Raji (cell line): ENCODE measurements around the gene VTN.

Experiments used
- POLR2A ChIP-seq: IDR thresholded peaks from 2 replicates; pipeline ENCODE4 v1.6.1; 2011; ENCODE audit warnings: low read depth, low read length, control low read depth; ENCODE audit not compliant: insufficient read depth

Gene VTN, protein sequence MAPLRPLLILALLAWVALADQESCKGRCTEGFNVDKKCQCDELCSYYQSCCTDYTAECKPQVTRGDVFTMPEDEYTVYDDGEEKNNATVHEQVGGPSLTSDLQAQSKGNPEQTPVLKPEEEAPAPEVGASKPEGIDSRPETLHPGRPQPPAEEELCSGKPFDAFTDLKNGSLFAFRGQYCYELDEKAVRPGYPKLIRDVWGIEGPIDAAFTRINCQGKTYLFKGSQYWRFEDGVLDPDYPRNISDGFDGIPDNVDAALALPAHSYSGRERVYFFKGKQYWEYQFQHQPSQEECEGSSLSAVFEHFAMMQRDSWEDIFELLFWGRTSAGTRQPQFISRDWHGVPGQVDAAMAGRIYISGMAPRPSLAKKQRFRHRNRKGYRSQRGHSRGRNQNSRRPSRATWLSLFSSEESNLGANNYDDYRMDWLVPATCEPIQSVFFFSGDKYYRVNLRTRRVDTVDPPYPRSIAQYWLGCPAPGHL

DNA sequence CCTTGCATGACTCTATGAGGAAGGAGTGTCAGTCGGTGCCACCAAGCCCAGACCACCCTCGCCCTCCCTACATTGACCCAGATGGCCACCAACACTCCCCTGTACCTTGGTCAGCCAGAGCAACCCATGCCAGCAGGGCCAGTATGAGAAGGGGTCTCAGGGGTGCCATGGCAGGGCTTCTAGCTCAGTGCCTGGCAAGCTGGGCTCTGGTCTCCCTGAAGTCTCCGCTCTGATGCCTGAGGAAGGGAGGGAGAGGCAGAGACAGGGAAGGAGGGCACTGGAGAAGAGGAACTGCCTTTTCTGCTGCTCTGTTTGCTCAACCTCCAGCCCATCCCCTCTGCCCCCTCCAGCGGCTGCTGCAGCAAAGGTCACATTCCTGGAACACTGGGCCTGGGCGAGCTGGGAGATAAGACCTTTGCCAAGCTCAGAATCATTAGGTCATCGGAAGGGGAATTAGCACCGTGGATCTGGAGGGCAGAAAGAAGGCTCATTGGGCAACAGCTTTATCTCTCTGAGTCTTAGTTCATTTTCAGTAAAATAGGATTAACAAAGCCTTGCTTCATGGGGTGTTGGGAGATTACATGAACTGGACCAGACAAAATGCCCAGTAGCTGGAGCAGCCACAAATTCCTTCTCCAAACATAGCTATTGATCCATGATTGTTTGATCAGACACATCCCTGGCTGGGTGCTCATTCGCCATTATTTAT, at the start of gene VTN:
VTN (minus strand) TSS at position 273 of the 709 bp plus-strand sequence; CDS start at position 169, 104 bp downstream.
- TF ChIP-seq POLR2A, result no peak

DNA sequence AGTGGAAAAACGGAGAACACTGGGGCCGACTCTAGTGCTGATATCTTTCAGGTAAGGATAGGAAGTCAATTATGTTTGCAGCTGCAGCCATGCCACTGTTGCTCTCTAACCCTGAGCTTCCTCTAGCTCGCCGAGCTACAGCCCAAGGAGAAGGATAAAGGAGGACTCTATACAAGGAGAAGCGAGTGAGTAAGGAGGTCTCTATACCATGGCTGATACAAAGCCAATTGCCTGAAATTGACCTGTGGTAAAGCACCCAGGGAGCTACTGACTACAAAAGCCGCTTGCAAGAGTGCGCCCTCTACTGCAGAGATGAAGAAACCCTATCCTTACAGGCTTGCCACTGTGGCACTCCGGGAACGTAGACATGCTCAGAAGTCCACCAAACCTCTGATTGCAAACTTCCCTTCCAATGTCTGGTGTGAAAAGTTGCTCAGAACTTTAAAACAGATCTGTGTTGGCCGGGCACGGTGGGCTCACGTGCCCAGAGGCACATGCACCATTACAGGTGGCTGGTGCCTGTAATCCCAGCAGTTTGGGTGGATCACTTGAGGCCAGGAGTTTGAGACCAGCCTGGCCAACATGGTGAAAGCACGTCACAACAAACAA, 46.7 kb upstream of the VTN start:
- no peak for TF ChIP-seq POLR2A

DNA sequence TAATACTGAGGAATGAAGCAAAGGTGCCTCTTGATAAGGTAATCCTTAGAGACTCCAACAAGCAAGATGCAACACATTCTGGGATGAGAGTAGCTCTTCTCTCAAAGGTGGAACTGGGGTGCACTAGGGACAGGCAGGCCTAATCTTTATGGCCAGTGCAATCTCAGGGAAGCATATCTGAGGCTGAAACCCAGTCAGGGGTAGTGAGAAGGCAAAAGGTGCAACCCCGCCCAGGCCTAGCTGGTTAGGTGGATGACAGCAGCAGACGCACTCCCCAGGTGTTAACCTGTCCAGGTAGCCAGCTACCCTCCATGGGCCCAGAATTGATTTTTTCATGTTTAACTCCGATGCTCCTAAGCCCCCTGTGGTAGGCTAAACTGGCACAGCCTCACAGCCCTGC, 45.8 kb upstream of the VTN start:
- no peak for TF ChIP-seq POLR2A

DNA sequence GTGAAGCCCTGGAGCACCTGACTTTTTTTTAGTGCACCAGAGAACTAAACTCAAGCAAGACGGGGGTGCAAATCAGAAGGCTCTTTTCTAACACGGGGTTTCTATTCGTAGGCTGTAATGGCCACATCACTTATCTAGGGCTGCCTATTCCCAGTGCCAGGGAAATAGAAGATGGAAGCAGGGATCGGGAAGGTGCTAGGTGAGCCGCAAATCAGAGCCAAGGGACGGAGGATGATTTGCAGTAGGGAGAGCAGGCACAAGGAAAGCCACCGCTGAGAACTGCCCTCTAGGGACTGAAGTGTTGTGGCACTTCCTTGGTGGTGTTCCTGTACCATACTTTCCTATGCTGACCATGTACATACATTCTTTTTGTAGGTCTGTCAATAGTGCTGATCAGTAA, 43.7 kb upstream of the VTN start:
- TF ChIP-seq POLR2A, result no peak

DNA sequence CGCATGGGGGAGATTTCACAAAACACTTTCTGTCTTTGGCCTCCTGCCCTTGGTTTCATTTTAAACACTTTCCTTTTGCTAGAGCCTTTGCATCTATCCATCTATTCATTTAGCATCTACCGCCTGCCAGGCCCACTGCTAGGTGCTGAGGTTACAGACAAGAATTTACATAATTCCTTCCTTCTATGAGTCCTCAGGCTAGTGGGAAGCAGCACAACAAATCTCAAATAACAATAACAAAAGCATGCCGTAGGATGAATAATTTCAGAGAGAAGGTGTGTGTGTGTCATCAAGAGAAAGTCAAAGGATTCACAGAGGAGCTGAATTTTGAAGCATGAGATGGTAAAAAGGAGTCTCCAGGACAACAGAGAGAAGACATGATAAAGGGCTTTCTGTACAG, 42.0 kb upstream of the VTN start:
- TF ChIP-seq POLR2A, result no peak

DNA sequence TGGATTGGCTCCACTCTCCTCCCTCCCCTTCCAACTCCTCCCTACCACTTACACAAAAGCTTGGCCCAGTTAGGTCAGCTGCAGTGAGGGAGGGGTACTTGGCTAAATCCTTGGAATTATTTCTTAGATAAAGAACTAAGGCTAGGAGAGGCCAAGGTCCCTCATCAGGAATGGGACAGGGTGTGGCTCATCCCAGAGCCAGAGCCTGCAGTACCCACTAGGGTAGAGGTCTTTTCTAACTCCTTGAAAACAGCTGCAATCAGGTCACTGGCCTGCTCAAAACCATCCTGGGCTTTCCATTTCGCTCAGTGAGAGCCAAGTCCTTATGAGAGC, 37.8 kb upstream of the VTN start:
- no peak for TF ChIP-seq POLR2A

DNA sequence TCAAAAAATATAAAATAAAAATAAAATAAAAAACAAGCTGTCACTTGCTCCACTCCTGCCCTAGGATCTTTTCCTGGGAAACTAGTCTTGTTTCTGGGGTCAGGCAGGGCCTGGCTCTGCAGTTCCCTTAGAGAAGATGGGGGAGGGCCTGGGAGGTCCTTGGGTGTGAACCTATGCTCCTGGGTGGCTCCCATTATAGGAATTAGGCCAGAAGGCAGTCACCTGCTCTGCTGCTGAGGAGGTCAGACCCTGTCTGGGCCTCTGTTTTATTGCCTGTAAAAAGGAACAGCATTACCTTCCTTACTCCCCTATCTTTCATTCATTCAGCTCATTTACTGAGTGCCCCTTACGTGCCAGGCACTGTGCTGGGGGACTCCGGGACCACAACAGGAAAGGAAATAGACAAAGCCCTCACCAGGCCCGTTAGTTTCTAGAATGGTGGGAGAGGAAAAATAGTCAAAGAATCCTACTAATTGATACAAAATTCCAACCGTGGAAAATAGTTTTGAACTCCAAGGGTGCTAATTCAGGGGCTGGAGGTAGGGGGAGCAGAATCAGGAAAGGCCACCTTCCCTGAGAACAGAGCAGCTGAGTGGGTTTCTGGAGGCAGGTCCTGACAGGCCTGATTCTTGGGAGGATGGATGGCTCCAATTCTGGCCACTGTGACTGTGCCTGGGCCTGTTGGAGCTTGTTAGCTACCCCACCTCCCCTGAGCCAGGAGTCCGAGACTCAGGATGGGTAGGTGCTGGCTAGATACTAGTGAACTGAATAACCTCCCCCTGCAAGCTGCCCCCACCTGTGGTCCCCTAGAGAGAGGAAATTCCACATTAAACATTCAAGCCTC, 37.2 kb upstream of the VTN start:
- no peak for TF ChIP-seq POLR2A

DNA sequence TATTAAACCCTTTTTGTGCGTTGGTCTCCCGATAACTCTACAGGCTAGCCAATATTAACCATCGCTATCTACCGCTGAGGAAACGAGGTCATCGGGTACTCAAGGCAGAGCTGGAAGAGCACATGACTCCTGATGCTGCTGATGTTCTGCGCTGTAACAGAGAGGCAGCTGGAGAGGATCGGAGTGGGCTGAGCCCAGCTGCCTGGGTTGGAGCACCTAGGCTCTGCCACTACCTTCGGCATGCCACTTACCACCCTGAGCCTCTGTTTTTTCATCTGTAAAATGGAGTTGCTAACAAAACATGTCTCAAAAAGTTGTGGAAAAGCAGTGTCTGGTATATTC, 36.3 kb upstream of the VTN start:
- no peak for TF ChIP-seq POLR2A

DNA sequence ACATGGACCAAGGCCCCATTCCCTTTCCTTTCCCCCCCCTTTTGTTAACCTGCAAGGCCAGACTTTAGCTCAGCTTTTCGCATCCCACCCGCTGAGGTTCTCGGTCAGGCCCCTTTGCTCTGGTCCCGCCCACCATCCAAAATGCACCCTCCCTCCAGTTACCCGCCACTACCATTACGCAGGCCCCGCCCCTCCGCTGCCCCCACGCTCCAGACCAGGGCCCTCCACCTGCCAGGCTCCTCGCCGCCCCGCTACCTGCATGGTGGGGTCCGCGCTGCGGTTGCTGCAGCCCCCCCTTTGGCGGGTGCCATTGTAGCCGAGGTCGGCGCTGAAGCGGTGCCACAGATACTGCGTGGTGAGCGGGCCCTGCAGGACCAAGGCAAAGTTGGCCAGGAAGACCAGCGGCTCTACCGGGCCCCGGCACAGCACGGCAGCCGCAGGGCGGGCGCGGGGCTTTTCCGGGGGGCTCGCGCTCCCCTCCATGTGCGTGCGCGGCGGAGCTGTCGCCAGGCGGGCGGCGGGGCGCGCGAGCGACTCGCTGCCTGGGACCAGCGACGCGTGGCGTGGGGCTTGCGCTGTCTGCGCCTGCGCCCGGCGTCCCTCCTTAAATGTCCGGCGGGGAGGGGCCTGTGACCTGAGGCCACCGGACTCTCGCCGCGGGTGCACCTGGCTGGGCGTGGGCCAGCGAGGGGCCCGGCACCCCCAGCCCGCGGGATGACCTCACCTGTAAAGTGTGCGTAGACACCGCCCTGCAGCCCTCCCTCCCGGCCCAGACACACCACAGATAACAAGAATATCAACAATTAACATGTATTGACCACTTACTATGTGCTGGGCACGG, 35.7 kb upstream of the VTN start, which contains the start of gene SLC46A1:
SLC46A1 (minus strand) TSS at position 581 of the 841 bp plus-strand sequence; CDS start at position 483, 98 bp downstream.
- no peak for TF ChIP-seq POLR2A

DNA sequence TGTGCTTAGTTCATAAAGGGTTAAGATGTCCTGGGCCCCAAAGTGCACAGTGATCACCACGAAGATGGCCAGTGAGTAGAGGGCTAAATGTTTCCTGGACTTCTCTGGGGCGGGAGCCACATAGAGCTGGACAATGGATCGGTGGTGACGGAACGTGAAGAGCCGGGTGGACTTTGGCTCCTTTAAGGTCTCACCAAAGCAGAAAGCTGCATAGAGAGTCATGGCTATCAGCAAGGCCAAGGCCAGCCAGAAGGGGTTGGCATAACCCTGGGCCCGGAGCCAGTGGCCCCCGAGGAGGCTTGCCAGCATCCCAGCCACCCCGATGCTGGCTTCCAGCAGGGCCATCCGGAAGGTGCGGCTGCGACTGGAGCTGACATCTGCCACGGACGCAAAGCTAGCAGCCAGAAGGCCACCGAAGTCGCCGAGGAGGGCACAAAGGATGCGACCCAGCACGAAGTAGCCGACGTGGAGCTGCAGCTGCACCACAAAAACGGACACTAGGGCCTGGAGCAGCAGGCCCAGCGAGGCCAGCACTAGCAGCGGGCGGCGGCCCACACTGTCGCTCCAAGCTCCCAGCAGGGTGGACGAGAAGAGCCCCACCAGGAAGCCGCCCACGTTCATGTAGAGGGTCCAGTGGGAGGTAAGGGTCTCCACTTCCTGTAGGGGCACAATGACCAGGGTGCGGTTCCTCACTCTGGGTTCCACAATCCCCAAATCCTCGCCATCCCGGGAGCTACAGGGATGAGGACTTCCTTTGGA, 34.9 kb upstream of the VTN start:
- no peak for TF ChIP-seq POLR2A

DNA sequence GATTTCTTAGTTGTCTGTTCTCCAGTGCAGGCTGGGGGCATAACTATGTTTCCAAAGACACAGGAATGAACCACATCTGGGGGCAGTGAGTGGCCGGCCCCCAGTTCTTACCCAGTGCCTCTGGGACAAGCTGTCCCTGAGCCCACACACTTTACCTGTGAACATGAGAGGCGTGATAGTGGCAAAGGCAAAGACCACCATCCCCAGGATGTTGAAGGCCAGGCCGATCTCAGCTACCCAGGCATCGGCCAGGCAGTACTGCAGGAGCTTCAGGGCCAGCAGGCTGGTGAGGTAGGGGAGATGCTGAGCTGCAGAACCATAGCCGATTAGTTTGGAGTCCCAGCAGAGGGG, 34.3 kb upstream of the VTN start:
- TF ChIP-seq POLR2A, result no peak

DNA sequence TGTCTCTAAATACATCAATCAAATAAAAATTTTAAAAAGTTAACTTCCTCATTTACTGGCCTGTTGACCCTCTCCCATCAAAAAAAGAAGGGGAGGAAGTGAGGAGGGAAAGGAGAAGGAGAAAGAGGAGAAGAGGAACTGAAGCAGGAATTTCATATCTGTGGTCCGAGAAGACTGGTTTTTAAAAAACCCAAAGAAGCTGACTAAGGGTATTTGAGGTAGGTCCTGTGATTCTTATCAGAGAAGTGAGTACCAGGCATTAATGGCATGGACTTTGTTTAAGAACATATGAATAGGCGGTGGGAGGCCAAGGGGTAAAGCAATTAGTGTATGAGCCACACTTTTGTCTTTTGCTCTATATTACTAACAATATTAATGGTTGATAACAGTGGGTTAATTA, 33.9 kb upstream of the VTN start:
- no peak for TF ChIP-seq POLR2A

DNA sequence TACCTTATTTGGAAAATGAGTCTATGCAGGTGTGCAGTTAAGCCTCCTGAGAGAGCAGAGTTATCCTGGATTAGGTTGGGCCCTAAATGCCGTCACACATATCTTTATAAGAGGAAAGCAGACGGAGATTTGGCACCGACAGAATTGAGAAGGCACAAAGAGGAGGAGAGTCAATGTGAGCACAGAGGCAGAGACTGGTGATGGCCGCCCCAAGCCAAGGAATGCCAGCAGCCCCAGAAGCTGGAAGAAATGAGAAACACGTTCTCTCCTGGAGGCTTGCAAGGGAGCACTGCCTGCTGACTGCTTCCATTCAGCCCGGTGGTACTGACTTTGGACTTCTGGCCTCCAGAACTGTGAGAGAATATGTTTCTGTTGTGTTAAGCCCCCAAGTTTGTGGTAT, 32.7 kb upstream of the VTN start:
- no peak for TF ChIP-seq POLR2A

DNA sequence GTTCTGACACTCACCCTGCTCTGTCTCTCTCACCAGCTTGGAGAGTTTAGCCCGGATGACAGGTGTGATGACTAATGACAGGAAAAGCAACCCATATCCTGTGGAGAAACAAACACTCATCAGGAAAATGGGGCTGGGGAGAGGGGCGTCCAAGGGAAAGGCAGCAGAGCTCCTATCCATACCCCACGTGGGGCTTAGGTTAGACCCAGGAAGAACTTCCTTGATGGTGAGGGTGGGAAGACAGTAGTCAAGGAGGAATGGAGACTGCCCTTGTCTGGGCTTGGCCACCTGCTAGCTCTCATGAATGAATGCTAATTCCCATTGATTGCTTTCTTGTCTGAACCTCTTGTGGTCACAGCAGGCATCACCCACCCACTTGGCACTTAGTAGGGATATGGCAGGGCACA, 32.1 kb upstream of the VTN start:
- TF ChIP-seq POLR2A, result 0 out of 2 replicates have a peak, but pooled peaks have one; percentile 1

DNA sequence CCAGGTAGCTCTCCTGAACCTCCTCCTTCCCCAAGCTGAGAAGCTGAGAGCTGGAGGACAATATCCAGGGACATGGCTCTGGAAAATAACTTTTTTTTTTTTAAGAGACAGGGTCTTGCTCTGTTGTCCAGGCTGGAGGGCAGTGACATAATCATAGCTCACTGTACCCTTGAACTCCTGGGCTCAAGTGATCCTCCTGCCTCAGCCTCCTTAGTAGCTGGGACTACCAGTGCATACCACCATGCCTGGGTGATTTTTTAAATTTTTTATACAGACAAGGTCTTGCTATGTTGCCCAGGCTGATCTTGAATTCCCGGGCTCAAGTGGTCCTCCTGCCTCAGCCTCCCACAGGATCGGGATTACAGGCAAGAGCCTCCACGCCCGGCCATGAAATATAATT, 29.7 kb upstream of the VTN start:
- no peak for TF ChIP-seq POLR2A
